ENCODE results near the gene NUSAP1.

DNA sequence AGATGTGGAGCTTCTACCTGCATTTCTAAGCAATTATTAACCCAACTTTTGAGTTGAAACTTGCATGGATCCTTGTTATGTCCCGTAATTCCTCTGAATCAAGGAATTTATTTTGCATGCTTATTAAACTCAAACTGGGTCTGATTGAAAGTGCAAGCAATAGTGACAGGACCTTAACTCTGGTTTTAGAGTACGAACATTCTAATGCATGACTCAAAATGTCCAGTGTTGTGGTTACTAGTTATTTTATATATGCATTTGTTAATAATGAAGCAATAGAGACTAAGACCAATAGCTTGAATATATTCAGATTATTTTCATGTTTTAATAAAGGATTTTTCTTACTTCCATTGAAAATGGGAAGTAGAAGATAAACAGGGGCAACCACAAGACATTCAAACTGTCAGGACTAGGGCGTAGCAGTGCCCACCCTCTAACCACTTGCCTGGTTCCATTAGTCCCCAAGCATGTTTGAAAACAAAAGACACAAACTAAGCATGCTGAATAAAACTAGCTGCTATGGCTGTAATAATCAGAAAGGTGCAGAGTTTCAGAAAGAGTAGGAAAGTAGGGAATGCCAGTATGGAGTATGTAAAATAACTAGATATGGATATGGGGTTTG lies 28.4 kb upstream of the NUSAP1 start:
- TF ChIP-seq, protein P1, sequence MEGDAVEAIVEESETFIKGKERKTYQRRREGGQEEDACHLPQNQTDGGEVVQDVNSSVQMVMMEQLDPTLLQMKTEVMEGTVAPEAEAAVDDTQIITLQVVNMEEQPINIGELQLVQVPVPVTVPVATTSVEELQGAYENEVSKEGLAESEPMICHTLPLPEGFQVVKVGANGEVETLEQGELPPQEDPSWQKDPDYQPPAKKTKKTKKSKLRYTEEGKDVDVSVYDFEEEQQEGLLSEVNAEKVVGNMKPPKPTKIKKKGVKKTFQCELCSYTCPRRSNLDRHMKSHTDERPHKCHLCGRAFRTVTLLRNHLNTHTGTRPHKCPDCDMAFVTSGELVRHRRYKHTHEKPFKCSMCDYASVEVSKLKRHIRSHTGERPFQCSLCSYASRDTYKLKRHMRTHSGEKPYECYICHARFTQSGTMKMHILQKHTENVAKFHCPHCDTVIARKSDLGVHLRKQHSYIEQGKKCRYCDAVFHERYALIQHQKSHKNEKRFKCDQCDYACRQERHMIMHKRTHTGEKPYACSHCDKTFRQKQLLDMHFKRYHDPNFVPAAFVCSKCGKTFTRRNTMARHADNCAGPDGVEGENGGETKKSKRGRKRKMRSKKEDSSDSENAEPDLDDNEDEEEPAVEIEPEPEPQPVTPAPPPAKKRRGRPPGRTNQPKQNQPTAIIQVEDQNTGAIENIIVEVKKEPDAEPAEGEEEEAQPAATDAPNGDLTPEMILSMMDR (conservative IDR thresholded peaks at IDR 0.05; ENCODE audit: low read length) = no peak
- TF ChIP-seq EZH2phosphoT487 (IDR thresholded peaks at IDR 0.05; ENCODE audit: borderline replicate concordance, low read depth, low read length) = no peak

All from OCI-LY7 (cell line).